ENCODE results near the gene CAMK2A.
"Not testable (repeated sequence)": the region's sequence is repeated elsewhere in the genome, so short reads cannot be mapped to it uniquely, and the experiment has no call there.

CAMK2A gene

DNA sequence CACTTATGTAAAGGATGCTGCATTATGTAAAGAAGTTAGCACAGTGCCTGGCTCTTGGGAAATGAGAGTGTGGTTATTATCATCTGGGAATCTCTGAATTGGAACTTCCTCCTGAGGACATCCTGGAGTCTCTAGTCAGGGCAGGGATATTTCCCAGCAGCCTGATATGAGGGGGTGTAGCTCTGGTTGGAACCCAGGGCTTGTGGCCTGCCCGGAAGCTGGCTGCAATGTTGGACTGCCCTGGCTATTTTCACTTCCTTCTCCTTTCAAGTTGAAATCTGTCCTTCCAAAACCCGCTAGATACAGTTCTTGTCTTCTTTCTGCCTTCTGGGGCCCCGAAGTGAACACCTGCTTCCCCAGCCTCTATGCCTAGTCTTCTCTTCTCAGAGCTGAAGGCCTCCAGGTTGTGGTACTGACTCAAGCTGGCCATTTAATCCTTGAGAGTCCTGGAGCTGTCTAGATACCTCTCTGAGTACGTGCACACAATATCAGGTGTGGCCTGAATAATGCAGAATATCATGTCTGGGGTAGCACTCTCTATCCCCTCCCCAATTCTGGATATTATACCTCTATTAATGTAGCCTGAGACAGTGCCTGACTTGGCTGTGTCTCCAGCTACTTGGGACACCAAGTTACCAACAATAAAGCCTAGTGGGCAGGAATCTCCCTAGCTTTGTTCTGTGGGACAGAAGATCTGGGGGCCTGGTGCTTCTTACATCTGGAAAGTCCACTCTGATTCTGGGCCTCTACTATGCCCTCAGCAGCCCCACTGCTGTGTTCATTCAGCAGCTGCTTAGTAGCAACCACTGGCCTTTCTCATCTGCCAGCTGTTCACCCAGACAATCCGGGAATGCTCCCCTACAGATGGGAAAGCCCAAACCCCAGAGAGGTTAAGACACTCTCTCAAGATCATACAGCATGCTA, 54.7 kb downstream of the CAMK2A start:
- DNase-seq (ENCODE audit: low spot score) = no peak

DNA sequence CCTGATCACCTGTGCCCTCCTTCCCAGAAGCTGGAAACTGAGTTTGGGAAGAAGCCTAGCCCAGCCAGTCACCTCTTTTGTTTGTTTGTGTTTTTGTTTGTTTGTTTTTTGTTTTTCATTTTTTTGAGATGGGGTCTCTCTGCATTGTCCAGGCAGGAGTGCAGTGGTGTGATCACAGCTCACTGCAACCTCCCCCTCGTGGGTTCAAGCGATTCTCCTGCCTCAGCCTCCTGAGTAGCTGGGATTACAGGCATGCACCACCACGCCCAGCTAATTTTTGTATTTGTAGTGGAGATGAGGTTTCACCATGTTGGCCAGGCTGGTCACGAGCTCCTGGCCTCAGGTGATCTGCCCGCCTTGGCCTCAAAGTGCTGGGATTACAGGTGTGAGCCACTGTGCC, 55.9 kb downstream of the CAMK2A start:
- DNase-seq (ENCODE audit: low spot score) = not testable (repeated sequence)

DNA sequence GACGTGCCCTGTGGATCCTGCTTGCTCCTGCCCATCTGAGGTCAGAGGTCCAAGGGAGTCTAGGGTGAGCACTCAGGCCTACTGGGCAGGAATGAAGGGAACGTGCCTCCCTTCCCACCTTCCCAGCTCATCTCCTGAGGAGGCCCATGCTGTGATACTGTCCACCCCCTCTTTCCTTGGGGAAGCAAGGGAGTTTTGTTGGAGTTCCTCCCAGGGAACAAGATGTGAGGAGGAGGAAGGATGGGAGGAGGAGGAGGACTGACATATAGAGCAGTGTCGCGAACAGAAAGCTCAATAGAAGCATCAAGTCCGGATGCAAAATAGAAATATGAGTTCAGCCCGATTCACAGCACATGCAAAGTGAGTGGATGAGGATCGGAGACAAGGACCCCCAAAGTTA, 58.7 kb downstream of the CAMK2A start:
- DNase-seq (ENCODE audit: low spot score) = no peak

DNA sequence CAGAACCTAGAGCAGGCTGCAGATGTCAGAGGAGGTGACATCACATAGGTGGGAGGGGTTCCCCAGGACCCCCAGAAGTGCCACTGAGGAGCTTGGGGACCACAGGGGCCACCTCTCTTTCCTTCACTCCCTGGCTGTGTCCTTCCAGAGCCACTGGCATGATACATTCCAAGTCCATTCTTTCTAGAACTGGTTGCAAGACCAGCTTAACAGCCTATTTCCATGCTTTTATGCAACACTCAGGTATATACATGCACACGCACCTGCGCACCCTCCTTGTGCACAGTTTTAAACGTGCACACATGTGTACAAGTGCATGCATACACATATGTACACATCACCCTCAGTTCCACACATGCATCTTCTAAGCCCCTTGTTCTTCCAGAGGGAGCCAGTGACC, 60.0 kb downstream of the CAMK2A start:
- DNase-seq (ENCODE audit: low spot score) = no peak

DNA sequence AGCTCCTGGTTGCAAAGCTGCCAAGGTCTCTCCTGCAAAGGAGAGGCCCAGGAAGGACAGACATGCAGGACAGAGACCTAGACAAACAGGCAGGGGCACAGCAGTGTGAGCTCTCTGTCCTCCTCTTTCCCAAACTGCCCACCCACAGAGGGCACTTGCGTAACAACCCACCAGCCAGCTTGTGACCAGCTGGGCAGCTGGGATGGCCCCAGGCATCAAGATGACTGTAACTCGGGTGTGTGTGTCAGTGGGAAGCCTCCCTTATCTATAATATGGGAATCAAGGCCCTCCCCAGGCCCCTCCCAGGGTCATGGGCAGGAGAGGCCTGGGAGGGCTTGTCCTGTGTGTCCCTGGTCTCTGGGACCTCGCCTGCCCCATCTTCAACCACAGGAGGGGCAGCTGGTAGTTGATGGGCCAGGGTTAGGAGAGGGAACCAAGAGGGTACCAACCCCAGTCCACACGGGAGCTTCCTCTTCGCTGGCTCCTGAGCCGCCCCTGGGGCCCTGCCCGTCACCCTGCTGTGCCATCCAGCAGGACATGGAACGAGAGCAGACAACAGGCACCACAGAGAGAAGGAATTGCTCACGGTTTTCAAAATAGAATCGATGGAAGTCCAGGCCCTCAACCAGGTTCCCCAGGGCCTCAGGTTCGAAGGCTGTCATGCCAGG, 61.8 kb downstream of the CAMK2A start:
- no peak for DNase-seq (ENCODE audit: low spot score)

DNA sequence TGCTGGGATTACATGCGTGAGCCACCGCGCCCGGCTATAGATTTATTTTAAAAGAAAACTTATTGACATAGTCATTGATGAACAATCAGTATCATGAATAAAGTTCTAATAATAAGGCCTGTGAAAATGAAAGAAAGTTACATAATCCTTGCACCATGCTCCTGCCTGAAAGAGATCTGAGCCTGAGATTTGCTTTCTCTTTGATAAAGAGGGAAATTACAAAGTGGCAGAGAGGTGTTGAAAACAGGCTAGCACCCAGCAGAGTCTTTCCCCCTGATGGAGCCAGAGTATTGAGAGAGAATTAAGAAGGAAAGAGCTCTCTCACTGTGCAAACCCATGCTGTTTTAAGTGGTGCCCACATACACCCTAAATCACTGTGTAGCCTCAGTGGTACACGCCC, 62.5 kb downstream of the CAMK2A start:
- no peak for DNase-seq (ENCODE audit: low spot score)

DNA sequence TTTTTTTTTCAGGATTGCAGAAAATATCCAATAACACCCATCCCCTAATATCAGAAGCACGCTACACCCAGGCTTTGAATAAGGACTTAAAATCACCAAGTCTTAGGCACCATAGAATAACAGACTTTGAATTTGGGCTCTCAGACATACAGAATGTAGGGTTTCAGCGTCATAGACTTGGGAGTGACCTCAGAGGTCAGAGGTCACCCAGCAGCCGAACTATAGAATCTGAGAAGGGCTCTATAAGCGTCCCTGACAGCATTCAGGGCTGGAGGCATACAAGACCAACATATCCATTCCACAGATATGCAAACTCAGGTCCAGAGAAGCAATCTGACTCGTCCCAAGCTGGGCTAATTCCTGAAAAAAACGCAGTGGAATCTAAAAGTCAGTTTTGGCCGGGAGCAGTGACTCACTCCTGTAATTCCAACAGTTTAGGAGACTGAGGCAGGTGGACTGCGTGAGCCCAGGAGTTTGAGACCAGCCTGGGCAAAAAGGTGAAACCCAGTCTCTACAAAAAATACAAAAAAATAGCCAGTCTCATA, 65.0 kb downstream of the CAMK2A start:
- DNase-seq (ENCODE audit: low spot score) = no peak

DNA sequence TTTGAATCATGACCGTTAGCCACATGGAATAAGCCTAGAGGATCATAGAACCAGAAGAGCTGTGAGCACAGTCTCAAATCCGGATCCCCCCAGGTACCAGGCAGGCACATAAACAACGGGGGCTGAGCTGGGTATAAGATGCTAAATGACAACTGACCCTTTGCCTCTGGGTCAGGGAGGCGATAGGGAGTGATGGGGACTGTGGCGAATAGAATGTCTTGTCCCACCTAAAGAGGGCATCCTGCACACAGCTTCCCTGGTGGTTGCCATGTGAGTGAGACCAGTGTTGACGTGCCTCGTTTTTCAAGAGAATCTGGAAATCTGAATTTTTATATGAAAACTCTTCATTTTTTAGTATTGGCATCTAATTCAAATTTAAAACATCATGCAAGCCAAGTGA, 66.1 kb downstream of the CAMK2A start:
- no peak for DNase-seq (ENCODE audit: low spot score)

DNA sequence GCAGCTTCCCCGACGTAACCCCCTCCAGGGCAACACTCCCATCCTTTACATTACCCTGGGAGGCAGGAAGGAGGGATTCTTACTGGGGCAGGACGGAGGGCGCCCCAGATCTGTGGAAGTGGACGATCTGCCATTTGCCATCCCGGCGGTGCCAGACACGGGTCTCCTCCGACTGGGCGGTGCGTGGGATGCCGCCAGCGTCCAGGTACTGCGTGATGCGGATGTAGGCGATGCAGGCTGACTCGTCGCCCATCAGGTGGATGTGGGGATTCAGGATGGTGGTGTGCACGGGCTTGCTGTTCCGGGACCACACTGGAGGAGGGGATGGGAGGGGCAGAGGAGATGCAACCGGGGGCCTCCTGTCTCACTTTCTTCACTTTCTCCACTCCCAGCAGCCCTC, 66.7 kb downstream of the CAMK2A start:
- no peak for DNase-seq (ENCODE audit: low spot score)

DNA sequence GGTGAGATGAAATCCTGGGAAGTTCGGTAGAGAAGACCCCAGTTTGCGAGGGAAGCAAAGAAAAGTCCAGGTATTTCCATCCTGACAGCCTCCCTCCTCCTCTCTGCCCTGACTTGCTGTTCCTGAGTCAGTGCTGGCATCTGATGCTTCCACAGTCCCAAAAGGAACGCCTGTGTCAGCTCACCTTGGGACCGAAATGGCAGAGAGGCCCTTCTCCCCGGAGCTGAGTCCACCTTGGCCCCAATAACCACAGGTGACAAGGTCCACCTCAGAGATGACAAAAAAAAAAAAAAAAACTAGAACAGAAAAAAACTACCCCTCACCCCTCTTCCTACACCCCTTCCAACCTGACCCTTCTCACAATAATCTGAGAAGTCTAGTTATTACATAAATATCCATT, 68.1 kb downstream of the CAMK2A start:
- no peak for DNase-seq (ENCODE audit: low spot score)

DNA sequence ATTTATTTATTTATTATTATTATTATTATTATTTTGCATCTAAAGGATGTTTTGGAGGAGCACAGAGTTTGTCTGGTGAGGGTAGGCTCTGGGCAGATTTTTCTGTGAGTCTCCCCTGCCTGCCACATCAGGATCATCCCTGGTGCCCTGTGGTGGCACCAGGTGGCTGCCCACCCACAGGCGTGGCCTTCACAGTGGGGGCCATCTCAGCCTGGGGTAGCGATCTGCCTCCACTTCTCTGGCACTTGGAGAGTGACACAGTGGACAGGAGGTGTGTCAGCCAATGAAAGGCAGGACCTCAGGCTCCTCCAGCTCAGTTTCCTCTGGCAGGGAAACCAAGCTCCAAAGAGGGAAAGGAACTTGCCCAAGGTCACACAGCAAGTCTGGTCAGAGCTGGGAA, 69.7 kb downstream of the CAMK2A start:
- DNase-seq (ENCODE audit: low spot score) = no peak

DNA sequence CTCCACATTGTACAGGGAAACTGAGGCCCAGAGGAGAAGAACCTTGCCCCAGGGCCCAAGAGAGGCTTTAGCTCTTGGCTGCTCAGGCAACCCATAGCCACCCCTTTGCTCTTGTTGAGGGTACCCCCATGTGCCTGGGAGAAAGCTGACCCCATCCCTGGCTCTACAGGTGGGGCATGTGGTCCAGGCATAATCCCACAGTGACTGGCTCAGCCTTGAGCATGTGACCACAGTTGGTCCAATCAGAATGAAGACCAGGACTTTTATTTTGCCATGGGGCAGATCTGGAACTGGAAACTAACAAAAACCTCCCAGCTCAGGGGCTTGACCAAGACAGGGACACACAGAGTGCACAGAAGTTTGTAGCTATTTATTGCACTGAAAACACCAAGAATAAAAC, 70.4 kb downstream of the CAMK2A start:
- DNase-seq (ENCODE audit: low spot score) = no peak

DNA sequence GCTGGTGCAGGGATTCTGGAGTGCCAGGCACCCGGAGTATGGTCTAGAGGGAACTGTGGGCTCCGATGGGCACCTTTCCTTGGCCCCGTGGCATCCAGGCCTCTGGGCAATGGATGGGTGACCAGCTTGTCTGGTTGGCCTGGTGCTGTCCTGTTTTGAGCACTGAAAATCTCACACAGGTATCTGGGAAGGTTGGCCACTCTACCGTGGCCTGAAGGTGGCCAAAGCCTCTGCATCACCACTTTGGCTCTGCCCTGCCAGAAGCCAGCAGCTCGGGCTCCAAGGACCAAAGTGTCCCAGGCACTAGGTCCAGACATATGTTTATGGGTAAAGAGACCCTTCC, 70.9 kb downstream of the CAMK2A start:
- DNase-seq (ENCODE audit: low spot score) = no peak

DNA sequence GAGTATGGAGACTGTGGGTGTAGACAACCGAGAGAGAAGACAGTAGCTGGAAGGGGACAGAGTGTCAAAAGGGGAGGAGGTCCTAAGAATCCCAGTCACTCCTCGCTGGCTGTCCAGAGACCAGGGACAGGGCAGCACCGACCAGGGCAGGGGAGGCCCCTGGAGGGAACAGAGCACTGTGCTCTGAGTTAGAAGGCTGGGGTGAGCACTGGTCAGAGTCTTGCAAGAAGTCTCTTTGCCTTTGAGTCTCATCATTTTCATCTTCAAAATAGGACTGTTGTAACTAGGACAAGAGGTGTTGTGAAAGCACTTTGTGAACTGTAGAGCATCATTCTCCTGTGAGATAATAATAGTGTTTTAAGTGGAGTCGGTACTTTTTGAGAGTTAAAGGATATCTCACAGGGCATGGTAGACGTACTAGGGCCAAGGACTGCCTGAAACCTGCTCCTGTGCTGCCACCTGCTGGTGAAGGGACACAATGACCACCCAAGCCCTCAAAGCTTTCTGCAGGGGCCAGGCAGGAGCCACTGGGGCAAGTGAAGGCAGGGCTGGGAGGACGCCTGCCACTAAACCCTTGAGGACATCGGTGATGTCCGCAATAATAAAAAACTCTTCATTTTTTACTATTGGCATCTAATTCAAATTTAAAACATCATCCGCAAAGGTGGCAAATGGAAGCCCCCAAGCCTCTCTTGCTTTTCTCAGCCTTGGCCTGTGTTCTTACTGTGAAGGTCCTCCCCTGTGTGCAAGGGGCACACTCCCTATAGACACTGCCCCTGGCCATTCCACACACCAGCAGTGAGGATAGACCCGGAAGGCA, 71.5 kb downstream of the CAMK2A start:
- DNase-seq (ENCODE audit: low spot score) = peak; percentile 82

DNA sequence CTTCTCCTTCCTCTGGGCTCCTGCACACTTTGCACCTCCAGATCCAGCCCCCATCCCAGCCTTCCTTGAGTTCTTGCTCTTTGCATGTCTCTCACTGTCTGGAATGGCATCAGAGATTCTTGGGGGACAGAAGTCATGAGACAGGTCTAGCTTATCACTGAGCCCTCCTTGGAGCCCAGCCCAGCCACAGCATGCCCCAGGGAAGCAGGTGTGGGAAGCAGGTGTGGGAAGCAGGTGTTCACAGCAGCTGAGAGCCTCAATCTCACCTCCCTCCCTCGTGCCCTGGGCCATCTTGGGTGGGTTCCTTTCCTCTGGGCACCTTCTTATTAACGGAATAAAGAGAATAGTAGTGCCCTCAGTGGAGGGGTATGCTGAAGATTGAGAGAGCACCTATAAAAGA, 72.5 kb downstream of the CAMK2A start:
- no peak for DNase-seq (ENCODE audit: low spot score)

DNA sequence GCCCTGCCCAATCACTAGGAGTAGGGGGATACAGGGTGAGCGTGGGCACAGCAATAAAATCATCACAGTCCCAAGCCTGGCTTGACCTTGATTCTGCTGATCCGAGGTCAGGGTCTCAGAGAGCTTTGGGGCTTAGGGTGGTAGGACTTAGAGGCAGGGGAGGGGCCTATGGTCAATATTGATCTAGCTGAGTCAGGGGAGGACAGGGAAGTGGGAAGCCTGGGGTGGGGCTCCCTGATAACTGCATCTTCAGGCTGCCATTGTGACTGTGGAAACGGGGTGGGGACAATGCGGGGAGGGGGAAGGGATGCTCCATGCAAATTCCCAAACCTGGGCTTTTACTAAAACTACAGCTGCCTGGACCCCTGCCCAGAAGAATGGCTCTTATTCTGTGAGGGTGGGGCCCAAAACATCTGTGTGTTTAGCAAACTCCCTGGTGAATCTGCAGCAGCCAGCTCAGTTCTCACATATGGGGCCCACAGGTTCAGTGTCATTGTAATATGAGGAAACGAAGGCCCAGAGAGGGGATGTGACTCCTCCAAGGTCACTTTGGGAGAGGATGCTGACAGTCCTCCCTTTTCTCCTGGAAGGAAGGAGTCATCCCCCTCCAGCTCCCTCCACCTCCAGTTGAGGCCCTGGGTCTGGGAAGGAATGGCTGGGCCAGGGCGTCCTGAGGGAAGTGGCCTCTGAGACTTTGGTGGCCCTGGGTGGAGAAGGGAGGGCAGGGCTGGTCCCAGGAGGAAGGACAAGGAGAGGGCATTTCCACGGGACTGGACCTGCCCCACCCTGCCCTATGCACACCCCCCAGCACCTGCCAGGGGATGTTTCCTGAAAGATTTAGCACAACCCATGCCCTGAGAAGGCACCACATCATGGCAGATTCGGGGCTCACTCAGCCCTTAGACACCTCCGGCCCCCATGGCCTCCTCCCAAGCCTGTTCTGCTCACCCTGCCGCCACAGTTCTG, 73.3 kb downstream of the CAMK2A start:
- DNase-seq (ENCODE audit: low spot score) = no peak

DNA sequence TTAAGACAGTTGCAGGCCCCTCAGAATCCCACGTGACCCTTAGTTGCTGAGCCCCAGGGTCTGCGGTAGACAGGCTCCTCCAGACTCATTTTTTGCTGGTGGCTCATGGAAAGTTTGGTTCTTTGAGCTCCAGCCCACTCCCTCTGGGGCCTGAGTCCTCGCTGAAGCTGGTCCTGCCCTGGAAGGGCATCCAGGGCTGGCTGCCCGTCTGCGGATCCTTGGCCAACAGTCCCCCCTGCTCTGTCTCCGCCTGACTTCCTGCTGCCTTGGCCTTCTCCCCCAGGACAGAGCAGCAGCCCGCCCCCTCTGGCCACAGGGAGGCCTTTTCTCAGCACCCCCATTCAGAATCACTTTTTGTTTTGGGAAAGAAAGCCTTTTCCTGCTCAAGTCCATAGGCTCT, 75.3 kb downstream of the CAMK2A start:
- DNase-seq (ENCODE audit: low spot score) = no peak

DNA sequence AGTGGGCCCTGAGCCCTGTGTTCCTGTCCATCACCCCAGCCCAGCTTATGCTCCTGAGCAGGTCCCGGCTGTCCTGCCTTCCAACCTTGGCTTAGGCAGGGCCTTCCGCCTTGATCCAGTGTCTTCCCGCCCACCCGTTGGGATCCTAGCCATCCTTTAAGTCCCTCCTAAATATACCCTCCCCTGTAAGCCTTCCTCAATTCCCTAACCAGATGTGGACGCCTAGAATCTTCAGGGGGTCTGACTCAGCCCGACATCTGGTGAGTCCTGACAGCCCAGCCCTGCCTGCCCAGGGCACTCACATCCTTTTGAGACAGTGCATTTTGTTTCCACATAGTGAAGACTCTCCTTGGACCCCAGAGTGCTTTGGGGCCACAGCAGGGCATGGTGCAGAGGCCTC, 76.0 kb downstream of the CAMK2A start:
- no peak for DNase-seq (ENCODE audit: low spot score)

DNA sequence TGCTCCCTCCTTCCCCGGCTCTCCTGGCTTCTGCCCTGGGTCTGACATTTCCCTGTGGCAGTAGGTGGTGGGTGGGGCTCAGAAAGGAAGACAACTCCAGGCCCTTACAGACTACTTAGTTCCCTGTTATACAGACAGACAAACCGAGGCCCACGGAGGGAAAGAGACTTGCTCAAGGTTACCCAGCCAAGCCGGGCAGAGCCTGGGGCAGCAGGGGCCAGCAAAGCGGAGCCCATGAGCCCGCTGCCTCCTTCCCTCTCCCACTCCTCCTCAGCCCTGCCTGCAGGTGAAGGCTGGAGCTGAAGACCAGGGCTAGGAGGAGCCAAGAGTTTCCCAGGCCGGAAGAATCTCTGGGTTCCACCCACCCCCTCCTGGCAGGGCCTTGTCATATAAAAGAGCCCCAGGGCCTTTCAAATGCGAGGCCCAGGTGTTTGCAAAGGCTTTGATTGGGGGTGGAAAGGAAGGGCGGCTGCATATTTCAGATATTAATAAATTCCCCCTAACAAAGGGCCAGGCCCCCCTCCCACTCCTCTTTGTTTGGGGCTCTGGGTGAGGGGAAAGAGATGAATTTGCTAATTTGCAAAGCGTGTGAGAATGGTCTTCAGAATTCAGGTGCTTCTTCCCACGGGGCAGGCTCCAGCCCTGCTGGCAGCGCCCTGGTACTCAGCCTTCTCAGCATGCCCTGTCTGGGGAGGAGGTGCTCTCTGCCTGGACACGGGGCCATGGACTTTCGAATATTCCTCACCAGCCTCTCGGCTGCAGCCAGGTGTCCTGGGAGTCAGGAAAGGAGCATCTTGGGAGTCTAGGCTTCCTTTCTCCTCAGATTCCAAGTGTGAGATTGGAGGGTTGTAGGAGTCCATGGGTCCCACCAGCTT, 78.2 kb downstream of the CAMK2A start:
- DNase-seq (ENCODE audit: low spot score) = no peak

DNA sequence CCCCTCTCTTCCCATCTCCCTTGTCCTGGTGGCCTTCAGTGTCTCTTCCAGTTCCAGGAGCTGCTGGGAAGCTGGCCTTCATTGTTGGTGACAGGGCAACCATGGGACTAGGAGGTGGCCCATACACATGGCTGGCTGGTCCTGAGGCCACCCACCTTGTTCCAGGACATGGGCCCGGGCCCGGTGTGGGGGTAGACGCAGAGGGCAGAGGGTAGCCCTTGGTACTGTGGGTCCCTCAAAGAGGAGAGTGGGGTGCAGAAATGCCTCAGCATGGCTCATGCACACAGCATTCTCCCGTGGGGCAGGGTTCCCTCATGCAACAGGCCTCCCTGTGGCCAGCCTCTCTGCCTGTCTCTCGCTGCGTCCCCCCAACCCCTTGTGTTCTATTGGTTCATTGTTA, 78.9 kb downstream of the CAMK2A start:
- DNase-seq (ENCODE audit: low spot score) = no peak

Data from hematopoietic multipotent progenitor cell treated with erythropoietin and hydrocortisone succinate and interleukin-3 and kit ligand, for 15 days (in vitro differentiated cells).